GM12875 (cell line): ENCODE results near the gene RIN3.
"Not testable (repeated sequence)": the region's sequence is repeated elsewhere in the genome, so short reads cannot be mapped to it uniquely, and the experiment has no call there.

Source experiments
- H3K4me3 ChIP-seq: one replicate; pipeline ENCODE4 v1.5.1; 2011; ENCODE audit warnings: low read depth, low read length, control low read depth
- CTCF ChIP-seq: IDR thresholded peaks from 2 replicates; pipeline ENCODE4 v1.5.1; 2011; ENCODE audit warnings: low read depth, mild to moderate bottlenecking, control low read depth, inconsistent platforms, low read length, moderate library complexity, borderline replicate concordance; ENCODE audit not compliant: insufficient read depth

Gene RIN3

GRCh38 chr14:92633724-92634123, 120.1 kb downstream of the RIN3 start:
- no peak overlapping the region for H3K4me3 ChIP-seq
- TF ChIP-seq CTCF: no peak

GRCh38 chr14:92635031-92635430, 121.5 kb downstream of the RIN3 start:
- H3K4me3 ChIP-seq: no peak overlapping the region
- TF ChIP-seq CTCF: no peak

GRCh38 chr14:92635896-92636295, 122.3 kb downstream of the RIN3 start:
- no peak for TF ChIP-seq CTCF

GRCh38 chr14:92637228-92637627, 123.6 kb downstream of the RIN3 start:
- H3K4me3 ChIP-seq: no peak overlapping the region
- no peak for TF ChIP-seq CTCF

More at GRCh38 chr14:92635896-92636295, 122.3 kb downstream of the RIN3 start:
- no peak overlapping the region for H3K4me3 ChIP-seq

GRCh38 chr14:92637864-92638263, 124.3 kb downstream of the RIN3 start:
- no peak overlapping the region for H3K4me3 ChIP-seq
- TF ChIP-seq CTCF: no peak

GRCh38 chr14:92638266-92638665, 124.7 kb downstream of the RIN3 start:
- no peak for TF ChIP-seq CTCF
- no peak overlapping the region for H3K4me3 ChIP-seq

GRCh38 chr14:92638904-92639303, 125.3 kb downstream of the RIN3 start:
- no peak overlapping the region for H3K4me3 ChIP-seq
- no peak for TF ChIP-seq CTCF

- H3K4me3 ChIP-seq: not testable (repeated sequence)
These were observed 126.0 kb downstream of the RIN3 start for GRCh38 chr14:92639472-92640117.
